ENCODE measurements around the gene CSPG5.

CSPG5 gene

DNA sequence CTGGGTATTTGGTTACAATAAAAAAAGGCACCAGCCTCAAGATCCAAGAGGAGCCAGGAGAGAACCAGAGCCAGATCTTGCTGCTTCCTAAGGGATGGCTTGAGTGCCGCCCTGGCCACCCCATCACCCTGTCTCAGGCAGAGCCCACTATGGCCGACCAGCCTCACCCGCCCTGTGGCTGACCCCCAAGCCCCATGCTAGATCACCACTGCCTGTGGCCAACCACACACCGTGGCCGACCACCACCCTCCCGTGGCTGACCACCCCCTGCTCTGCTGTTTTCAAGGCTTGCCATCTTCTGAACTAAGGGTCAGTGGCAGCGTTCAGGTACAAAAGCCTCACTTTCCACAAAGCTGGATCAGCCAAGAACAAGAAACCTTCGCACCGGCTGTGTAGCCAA, 12.0 kb downstream of the CSPG5 start:
- no peak overlapping the region for H3K4me3 ChIP-seq (replicated peaks; ENCODE audit: low read depth, low read length)
- TF ChIP-seq CTCF (IDR thresholded peaks at IDR 0.05; ENCODE audit: low read length, missing control alignments), result no peak
- DNase-seq (ENCODE audit: low read depth), result no peak

GRCh38 chr3:47565734-47566550, 12.7 kb downstream of the CSPG5 start:
- no peak for TF ChIP-seq CTCF (IDR thresholded peaks at IDR 0.05; ENCODE audit: low read length, missing control alignments)
- DNase-seq (ENCODE audit: low read depth), result no peak
- no peak overlapping the region for H3K4me3 ChIP-seq (replicated peaks; ENCODE audit: low read depth, low read length)

DNA sequence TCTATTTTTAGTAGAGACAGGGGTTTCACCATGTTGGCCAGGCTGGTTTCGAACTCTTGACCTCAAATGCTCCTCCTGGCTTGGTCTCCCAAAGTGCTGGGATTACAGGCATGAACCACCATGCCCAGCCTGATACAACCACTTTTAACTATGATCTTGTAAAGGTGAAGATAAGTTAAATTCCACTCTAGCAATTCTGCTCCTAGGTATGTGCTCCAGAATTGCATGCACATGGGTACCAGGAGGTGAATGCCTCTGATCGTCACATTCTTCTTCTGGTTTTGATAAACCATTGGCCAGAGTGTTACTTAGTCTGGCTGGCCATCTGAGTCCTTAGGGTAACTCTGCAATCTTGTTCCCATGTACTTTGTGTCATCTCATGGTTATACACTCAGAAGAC, 22.3 kb downstream of the CSPG5 start:
- no peak for DNase-seq (ENCODE audit: low read depth)
- TF ChIP-seq CTCF (IDR thresholded peaks at IDR 0.05; ENCODE audit: low read length, missing control alignments), result no peak
- H3K4me3 ChIP-seq (replicated peaks; ENCODE audit: low read depth, low read length), result no peak overlapping the region

DNA sequence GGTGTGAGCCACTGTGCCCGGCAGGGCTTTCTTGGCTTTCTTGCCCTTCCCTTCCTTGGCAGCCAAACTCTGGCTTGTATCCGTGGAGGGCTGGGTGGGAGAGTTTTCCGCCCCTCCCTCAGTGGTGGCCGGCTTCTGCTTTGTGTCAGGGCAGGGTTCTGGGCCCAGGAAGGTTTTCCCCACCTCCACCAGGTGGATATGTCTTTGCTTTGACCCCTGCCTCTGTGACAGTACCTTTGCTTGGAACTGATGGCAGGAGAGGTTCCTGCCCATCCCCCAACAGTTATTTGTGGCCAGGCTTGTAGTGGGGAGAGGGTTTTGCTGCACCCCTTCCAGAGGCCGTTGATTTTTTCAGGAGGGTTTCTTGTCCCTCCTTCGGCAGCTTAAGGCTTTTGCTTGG, 24.3 kb downstream of the CSPG5 start:
- DNase-seq (ENCODE audit: low read depth), result no peak
- H3K4me3 ChIP-seq (replicated peaks; ENCODE audit: low read depth, low read length), result no peak overlapping the region
- no peak for TF ChIP-seq CTCF (IDR thresholded peaks at IDR 0.05; ENCODE audit: low read length, missing control alignments)

GRCh38 chr3:47553407-47553806, 25.3 kb downstream of the CSPG5 start:
- TF ChIP-seq CTCF (IDR thresholded peaks at IDR 0.05; ENCODE audit: low read length, missing control alignments), result no peak
- H3K4me3 ChIP-seq (replicated peaks; ENCODE audit: low read depth, low read length), result no peak overlapping the region
- no peak for DNase-seq (ENCODE audit: low read depth)

DNA sequence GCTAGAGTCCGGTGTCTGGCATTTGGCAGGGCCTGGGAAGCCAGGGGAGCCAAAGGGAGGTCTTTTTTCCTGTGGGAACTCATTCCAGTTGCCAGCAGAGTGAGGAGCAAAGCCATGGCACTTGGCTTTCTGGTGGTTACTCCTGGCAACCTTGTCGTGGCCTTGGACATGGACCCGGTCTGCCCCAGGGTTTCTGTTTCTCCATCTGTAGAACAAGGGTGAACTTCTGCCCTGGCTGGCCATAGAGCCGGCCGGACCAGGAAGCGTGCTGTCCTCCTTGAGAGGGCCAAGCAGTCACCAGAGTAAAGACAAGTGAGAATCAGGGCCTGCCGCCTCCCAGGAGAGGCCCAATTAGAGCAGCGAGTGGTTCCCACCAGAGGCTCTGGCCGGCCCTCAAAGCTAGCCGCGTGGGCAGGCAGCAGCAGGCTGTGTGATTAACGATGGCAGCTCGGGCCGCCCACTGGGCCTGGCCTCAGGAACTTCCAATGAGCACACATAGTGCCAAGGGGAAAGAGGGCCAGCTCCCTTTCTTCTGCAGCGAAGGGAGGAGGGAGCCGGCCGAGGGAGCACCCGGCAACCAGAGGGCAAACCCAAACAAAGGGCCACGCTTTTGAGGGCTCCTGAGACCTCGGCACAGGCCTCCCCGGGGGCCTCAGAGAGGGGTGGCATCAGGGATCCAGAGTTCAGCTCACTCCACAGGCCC, 36.0 kb downstream of the CSPG5 start:
- no peak overlapping the region for H3K4me3 ChIP-seq (replicated peaks; ENCODE audit: low read depth, low read length)

More for the DNA sequence above, 36.0 kb downstream of the CSPG5 start:
- DNase-seq (ENCODE audit: low read depth), result peak; percentile 11
- no peak for TF ChIP-seq CTCF (IDR thresholded peaks at IDR 0.05; ENCODE audit: low read length, missing control alignments)

Data from fibroblast of pulmonary artery (primary cell).